Activated T-helper 1 cell treated with anti-CD3 and anti-CD28 coated beads, Interleukin-12 subunit alpha, Interleukin-12 subunit beta, Interleukin-2, Interleukin-4 antibody, amounts not matched to agents 30 ng/mL and 10 ng/mL and 1 ng/mL, durations not matched to agents 14 hours and 24 hours and 36 hours (primary cell): ENCODE measurements around the gene HEMK1. TPM values are rescaled to one million over a fixed set of nuclear protein-coding genes. Genes with fewer than 3 reads are reported as not detected.

ENCODE experiments used
- DNase-seq: peaks from one replicate; pipeline ENCODE4 v3.0.0; 2021; ENCODE audit warnings: low spot score
- H3K27ac Mint-ChIP-seq: one replicate; pipeline ENCODE4 v1.8.0; 2021; ENCODE audit warnings: mild to moderate bottlenecking, mixed read lengths
- H3K27me3 Mint-ChIP-seq: one replicate; pipeline ENCODE4 v1.8.0; 2022; ENCODE audit warnings: mild to moderate bottlenecking, moderate library complexity, mixed read lengths; ENCODE audit not compliant: insufficient read depth
- H3K36me3 Mint-ChIP-seq: one replicate; pipeline ENCODE4 v1.8.0; 2021; ENCODE audit warnings: low read depth, mixed read lengths
- H3K4me1 Mint-ChIP-seq: one replicate; pipeline ENCODE4 v1.8.0; 2021; ENCODE audit warnings: low read depth, mixed read lengths
- H3K4me3 Mint-ChIP-seq: one replicate; pipeline ENCODE4 v1.8.0; 2021; ENCODE audit warnings: mild to moderate bottlenecking, moderate library complexity, mixed read lengths
- H3K9me3 Mint-ChIP-seq: one replicate; pipeline ENCODE4 v1.8.0; 2021; ENCODE audit warnings: mixed read lengths
- intact Hi-C: fragments of 100-400 bp; cut with micrococcal nuclease; formaldehyde crosslinking; loops from one replicate; pipeline ENCODE4 v1.15.1; 2024
- total RNA-seq: library from RNA; stranded (reverse); gene quantifications from 2 replicates; pipeline ENCODE4 v1.2.3, GENCODE V29; 2022

Gene HEMK1
- total RNA-seq, 1 donor from 2014 or later, result 58.0 TPM

DNA sequence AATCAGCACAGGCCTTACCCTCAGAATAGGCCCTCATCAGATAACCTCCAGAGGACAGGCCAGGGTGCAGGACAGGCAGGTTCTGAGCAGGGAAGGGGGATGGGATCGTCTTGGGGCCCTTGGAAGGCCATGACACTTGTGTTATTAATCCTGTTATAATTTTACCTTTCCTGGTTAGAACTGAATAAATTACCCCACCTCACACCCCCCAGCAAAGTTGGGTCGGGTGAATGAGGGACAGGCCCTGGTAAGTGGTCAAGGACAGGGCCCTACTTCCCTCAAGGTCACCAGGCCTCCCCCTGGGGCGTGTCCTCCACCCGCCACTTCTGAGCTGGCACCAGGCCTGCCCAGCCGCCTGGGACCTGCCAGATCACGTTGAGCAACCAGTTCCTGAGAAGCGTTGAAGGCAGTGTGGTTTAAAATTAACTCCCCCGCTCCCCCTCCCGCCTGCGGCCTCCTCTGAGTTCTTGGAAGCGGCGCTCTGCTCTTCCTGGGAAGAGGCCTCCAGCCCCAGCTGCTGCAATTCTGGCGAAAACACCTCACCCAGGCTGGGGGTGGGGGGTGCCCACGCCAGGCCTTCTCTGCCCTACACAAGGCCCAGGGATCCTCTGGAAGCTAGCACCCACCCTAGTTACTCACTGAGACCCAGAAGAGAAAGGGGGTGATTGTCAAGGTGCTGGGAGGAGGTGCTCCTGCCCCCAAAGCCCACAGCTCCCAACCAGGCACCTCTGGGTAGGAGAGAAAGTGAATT is 31.7 kb downstream of the HEMK1 start:
- Mint-ChIP-seq H3K27me3 (no peaks in the 10 kb centered on the region), H3K9me3 (no peaks in the 10 kb centered on the region), H3K4me3 (peak overlapping the region; percentile 99), H3K27ac (peak overlapping the region; percentile 98), H3K4me1 (peaks cover 83% of the 10 kb centered on the region), H3K36me3 (peaks cover 58% of the 10 kb centered on the region)
- peak; percentile 81 for DNase-seq
- intact Hi-C loops, result loop anchor here (1.0 to 2.0 kb wide), 4 partner anchors 10 to 28 kb away; partner anchors contain the start of genes CISH and MAPKAPK3

DNA sequence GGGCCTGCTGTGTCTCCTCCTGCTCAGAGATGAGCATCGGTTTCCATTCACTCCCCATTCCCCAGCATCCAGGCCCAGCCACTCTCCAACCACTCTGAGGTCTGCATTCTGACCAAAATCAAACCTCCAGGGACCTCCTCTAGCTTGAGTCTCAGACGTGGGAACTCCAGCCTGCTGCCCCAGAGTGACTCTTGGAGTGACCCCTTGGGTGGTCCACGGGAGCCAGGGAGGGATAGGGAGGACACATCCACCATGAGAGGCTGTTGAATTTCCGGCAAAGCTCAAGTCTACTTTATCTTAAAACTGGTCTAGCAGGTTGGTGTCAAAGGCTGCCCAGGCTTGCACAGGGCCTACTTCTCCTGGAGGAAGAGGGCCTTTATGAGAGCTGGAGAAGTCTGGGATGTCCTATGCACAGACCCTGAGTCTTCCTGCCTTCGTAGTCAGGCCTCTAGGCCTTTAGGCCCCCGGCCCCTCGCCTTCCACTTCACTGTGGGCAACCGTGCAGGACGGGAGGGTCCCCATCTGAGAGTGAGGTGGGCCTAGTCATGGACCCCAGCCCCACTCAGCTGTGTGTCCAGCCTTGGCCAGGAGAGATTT is 33.4 kb downstream of the HEMK1 start:
- H3K4me1 Mint-ChIP-seq, result peaks cover 92% of the 10 kb centered on the region
- intact Hi-C loops, result no loop called here
- peak overlapping the region; percentile 99 for H3K4me3 Mint-ChIP-seq
- no peaks in the 10 kb centered on the region for H3K27me3 Mint-ChIP-seq
- H3K36me3 Mint-ChIP-seq, result peaks cover 74% of the 10 kb centered on the region
- no peak for DNase-seq
- peak overlapping the region; percentile 98 for H3K27ac Mint-ChIP-seq
- H3K9me3 Mint-ChIP-seq, result no peaks in the 10 kb centered on the region

DNA sequence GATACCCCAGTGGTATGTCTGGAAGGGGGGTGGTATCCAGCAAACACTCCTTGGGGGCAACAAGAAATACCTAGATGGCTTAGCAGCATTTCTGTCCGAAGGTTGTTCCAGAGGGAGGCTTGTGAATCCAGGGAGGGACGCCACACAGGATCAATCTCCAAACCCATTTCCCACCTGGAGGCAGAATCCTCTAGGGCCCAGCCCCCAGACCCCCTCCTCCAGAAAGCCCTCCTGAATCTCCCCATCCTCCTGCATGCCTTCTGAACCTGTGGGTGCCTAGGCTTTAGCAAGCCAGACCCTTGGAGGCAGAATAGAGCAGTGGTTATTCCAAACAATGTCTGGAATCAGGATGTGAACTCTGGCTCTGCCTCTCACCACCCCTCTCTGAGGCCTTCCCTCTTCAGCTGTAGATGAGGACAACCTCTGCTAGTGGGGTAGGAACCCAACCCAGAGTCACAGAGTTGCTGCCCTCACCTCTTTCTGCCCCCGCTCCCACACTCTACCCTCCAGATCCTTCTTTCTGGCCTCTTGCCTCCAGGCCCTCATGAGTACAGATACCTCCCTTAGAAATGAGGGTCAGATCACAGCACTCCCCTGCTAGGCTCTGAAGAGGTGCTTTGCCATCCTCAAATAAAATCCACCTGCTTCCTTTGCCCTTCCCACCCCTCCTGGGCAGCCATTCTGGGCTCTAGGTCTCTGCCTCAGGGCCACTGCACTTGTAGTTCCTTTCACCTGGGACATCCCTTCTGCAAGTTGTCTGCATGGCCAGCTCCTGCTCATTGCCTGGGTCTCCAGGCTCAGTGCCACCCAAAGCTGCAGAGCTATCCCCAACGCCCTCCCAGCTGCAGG is 34.2 kb downstream of the HEMK1 start:
- H3K36me3 Mint-ChIP-seq, result peaks cover 75% of the 10 kb centered on the region
- H3K4me1 Mint-ChIP-seq, result peaks cover 92% of the 10 kb centered on the region
- intact Hi-C loops, result no loop called here
- no peaks in the 10 kb centered on the region for H3K27me3 Mint-ChIP-seq
- H3K9me3 Mint-ChIP-seq, result no peaks in the 10 kb centered on the region
- H3K27ac Mint-ChIP-seq, result peak overlapping the region; percentile 98
- DNase-seq, result no peak
- H3K4me3 Mint-ChIP-seq, result peak overlapping the region; percentile 99

DNA sequence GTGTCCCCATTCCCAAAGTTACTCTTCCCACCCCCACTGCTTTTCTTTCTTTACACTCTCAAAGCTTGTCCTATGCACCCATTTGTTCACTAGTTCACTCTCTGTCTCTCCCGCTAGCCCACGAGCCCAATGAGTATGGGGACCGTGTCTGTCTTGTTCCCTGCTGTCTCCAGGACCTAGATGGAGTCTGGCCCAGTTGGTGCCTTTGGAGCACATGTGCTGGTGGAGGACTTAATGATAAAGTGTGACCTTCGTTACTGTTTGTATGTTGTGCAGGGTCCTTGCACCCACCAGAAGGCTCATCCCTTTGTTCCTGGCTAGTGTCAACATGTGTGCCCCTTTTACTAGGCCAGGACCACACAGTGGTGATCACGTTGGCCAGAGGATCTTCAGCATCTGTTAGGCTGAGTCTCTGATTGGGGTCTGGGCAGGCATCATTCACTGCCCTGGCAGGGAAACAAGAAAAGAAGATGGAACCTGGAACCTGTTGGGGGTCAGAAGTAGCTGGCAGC is 34.8 kb downstream of the HEMK1 start:
- Mint-ChIP-seq H3K4me1 (peaks cover 89% of the 10 kb centered on the region), H3K4me3 (peak overlapping the region; percentile 99), H3K27ac (peak overlapping the region; percentile 98), H3K9me3 (no peaks in the 10 kb centered on the region), H3K36me3 (peaks cover 75% of the 10 kb centered on the region), H3K27me3 (no peaks in the 10 kb centered on the region)
- no peak for DNase-seq
- intact Hi-C loops, result no loop called here

DNA sequence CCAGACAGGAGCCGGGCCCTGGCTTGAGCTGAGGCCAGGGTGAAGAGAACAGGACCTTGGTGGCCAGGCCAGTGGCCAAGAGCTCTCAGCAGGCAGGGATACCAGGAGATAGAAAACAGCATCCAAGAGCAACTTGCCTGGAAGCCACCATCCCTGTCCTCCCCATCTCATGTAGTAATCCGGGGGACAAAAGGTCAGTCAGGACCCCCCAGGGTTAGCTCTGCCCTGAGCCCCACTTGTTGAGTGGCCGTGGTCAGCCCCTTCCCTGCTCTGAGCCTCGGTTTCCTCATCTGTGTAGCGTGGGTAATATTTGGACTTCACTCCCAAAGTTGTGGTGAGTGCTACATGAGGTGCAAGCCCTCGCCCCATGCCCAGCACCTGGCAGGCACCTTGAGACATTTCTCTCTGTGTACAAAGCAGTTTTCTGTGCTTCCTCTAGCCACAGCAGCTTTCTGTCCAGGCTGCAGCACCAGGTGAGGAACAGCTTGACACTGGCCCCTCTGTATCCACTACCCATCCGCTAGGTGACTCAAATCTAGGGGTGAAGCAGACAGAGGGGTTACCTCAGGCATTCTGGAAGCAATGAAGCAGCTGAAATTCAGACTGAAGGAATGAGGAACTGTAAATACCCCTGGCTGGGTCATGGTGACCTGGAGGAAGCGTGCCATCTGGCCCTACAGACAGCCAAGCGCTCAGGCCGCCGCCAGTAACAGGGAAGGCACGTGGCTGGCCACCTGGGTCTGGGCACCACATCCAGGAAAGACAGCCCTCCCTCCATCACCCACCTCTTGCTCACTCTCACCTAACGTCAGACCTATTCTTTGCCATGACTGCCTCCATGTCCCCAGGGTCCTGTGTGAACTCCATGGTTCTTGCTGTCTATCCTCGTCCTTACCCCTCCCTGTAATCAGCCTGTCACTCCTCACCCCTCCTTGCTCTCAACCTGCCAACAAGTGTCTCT is 35.6 kb downstream of the HEMK1 start:
- DNase-seq, result no peak

DNA sequence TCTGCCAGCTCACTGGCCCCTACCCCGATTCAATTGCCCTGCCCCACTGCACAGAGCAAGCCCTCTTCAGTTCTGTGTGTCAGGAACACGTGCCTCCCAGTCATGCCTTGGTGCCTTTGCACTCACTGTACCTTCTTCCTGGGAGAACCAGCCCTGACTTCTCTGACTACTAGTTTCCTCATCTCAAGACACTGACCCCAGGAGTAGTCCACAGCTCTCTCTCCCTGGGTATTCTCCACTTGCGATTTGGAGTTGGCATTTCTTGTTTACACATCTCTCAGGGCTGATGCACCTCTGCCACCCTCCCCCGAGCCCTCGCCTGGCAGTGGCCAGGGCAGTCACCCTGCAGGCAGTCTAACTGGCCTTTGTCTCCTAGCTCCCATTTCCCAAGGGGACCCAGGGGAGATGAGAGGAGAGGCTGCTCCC is 36.6 kb downstream of the HEMK1 start:
- intact Hi-C loops, result no loop called here

More for the DNA sequence above, 35.6 kb downstream of the HEMK1 start:
- Mint-ChIP-seq H3K4me1 (peaks cover 81% of the 10 kb centered on the region), H3K9me3 (no peaks in the 10 kb centered on the region), H3K4me3 (peak overlapping the region; percentile 99), H3K36me3 (peaks cover 79% of the 10 kb centered on the region), H3K27me3 (no peaks in the 10 kb centered on the region), H3K27ac (peak overlapping the region; percentile 98)
- intact Hi-C loops, result no loop called here

DNA sequence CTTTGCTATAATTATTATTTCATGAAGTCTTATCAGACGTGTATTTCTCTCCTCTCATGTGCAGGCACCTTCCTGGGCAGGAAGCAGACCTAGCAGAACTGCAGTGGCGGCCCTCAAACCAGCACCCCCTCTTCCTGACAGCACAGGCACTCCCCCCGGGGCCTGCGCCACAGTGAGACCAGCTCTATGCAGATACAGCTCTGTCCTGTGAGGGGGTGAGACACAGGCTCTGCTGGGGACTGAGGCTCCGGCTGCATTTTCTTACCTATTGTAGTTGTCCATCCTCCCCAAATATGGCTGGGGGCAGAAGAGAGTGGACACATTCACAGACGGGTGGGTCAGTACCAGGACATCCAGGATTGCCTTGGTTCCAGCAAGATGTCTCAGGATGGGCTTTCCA is 37.3 kb downstream of the HEMK1 start:
- Mint-ChIP-seq H3K4me3 (peak overlapping the region; percentile 99), H3K36me3 (peaks cover 88% of the 10 kb centered on the region), H3K4me1 (peaks cover 66% of the 10 kb centered on the region), H3K9me3 (no peaks in the 10 kb centered on the region), H3K27ac (peak overlapping the region; percentile 98), H3K27me3 (no peaks in the 10 kb centered on the region)
- intact Hi-C loops, result no loop called here
- no peak for DNase-seq

More for the DNA sequence above, 36.6 kb downstream of the HEMK1 start:
- Mint-ChIP-seq H3K4me1 (peaks cover 71% of the 10 kb centered on the region), H3K27me3 (no peaks in the 10 kb centered on the region), H3K27ac (peak overlapping the region; percentile 98), H3K36me3 (peaks cover 85% of the 10 kb centered on the region), H3K9me3 (no peaks in the 10 kb centered on the region), H3K4me3 (peak overlapping the region; percentile 99)
- no peak for DNase-seq

DNA sequence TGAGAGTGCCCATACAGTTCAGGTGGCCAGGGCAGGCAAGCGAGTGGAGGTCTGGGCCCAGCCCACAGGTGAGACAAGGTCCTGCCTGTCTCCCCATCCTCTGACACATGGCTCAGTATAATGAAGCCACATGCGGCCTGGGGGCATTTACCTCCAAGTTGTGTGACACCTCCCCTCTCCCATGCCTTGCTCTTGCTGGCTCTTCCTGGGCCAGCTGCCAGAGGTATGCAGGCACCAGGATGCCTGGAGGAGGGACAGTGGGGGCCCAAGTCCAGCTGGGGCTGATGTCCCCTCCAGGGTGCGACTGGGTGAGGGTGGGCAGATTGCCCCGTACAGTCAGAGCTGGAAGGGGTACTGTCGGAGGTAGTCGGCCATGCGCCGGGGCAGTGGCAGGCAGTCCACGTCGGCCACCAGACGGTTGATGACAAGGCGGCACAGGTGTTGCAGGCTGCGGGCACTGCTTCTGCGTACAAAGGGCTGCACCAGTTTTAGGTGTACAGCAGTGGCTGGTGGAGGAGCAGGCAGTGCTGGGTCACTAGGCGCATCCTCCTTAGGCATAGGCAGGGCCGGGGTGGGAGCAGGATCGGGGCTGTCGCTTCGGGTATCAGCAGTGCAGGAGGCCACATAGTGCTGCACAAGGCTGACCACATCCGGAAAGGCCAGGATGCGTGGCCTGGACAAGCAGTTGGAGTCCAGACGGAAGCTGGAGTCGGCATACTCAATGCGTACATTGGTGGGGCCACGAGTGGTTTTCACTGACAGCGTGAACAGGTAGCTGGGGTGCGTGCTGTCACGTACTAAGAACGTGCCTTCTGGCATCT is 38.2 kb downstream of the HEMK1 start:
- H3K27ac Mint-ChIP-seq, result peak overlapping the region; percentile 98
- peaks cover 89% of the 10 kb centered on the region for H3K36me3 Mint-ChIP-seq
- no peak for DNase-seq
- no peaks in the 10 kb centered on the region for H3K9me3 Mint-ChIP-seq
- no peaks in the 10 kb centered on the region for H3K27me3 Mint-ChIP-seq
- peak overlapping the region; percentile 99 for H3K4me3 Mint-ChIP-seq
- peaks cover 63% of the 10 kb centered on the region for H3K4me1 Mint-ChIP-seq
- intact Hi-C loops, result no loop called here

DNA sequence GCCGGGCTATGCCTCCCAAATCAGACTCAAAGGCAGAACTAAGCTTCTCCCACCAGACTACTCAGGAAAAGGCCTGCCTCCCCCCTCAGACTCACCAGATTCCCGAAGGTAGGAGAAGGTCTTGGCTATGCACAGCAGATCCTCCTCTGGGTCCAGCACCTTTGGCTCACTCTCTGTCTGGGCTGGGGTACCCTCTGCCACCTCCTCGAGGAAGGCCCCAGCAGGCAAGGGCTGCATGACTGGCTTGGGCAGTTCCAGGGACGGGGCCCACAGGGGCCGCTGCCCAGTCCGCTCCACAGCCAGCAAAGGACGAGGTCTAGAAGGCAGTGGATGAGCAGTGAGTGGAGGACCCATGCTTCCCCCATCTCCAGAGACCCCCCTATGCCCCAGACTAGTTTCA is 39.0 kb downstream of the HEMK1 start:
- Mint-ChIP-seq H3K27ac (peak overlapping the region; percentile 98), H3K4me3 (peak overlapping the region; percentile 99), H3K9me3 (no peaks in the 10 kb centered on the region), H3K4me1 (peaks cover 57% of the 10 kb centered on the region), H3K27me3 (no peaks in the 10 kb centered on the region), H3K36me3 (peaks cover 88% of the 10 kb centered on the region)
- DNase-seq, result no peak
- intact Hi-C loops, result no loop called here

DNA sequence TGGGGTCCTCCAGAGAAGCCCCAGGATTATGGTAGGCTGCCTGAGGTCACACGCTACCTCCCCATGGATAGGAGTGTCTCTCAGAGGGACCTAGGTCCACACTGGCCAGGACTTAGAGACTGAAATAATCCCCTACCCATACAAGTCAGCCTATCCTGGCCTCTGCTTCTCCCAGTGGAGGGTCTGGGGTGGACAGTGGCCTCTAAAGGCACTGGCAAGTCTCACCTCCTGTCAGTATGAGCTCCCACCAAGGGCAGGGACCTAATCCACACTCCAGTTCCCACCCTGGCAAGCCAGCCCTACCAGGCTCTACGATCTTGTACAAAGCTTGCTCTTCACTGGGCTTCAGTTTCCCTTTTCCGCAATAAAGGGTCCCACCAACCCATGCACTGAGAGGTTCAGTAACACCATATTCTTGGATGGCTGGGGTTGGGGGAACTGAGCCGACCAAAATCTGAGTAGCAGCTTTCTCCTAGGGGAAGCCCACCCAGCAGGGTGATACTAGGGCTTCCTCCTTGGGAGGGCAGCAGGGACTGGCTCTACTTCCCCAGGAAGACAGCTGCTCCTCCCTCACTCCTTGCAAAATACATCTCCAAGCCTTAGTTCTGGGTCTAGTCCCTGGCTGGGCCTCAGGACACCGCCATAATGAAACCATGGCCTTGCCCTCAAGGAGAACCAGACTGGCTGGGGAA is 39.9 kb downstream of the HEMK1 start:
- Mint-ChIP-seq H3K4me3 (peak overlapping the region; percentile 99), H3K9me3 (no peaks in the 10 kb centered on the region), H3K36me3 (peaks cover 87% of the 10 kb centered on the region), H3K27me3 (no peaks in the 10 kb centered on the region), H3K4me1 (peaks cover 57% of the 10 kb centered on the region), H3K27ac (peak overlapping the region; percentile 98)
- no peak for DNase-seq
- intact Hi-C loops, result no loop called here

DNA sequence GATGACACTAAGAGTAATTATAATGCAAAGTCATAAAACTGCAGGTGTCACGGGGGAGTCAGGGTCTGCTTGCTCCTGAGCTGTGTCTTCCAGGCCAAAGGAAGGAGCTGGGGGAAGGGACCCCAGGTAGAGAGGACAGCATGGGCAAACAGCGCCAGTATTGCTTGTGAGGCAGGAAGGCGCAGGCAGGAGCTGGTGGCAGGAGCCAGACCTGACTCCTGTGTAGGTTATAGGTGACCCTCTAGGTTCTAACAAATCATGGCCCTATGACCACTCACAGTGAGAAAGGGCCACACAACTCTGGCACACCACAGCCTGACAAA is 40.4 kb downstream of the HEMK1 start:
- Mint-ChIP-seq H3K36me3 (peaks cover 82% of the 10 kb centered on the region), H3K27ac (peak overlapping the region; percentile 98), H3K9me3 (no peaks in the 10 kb centered on the region), H3K4me3 (peak overlapping the region; percentile 99), H3K27me3 (no peaks in the 10 kb centered on the region), H3K4me1 (peaks cover 57% of the 10 kb centered on the region)
- DNase-seq, result no peak
- intact Hi-C loops, result loop anchor here (2.0 to 5.0 kb wide), 3 partner anchors 251 to 272 kb away; partner anchors contain the start of genes CYB561D2, NPRL2 and TMEM115
